Suprapubic skin (tissue), 4 donors: ENCODE data around the gene CEP44. TPM values are rescaled to one million over a fixed set of nuclear protein-coding genes. Genes with fewer than 3 reads are reported as not detected.
"Not testable (repeated sequence)": the region's sequence is repeated elsewhere in the genome, so short reads cannot be mapped to it uniquely, and the experiment has no call there.

Experiments used
- DNase-seq, 2 donors: peaks; one replicate each; pipeline ENCODE4 v3.0.0-alpha.2; 2019; ENCODE audit warnings: low spot score in 2 of 2
- H3K27ac ChIP-seq: fragments of 200-600 bp; sonication (generic); one replicate; pipeline ENCODE4 v1.5.1; 2019
- H3K27me3 ChIP-seq: fragments of 200-600 bp; sonication (generic); one replicate; pipeline ENCODE4 v1.5.1; 2019
- H3K36me3 ChIP-seq: fragments of 200-600 bp; sonication (generic); one replicate; pipeline ENCODE4 v1.5.1; 2019
- H3K4me1 ChIP-seq: fragments of 200-600 bp; sonication (generic); one replicate; pipeline ENCODE4 v1.5.1; 2019
- H3K4me3 ChIP-seq: fragments of 200-600 bp; sonication (generic); one replicate; pipeline ENCODE4 v1.5.1; 2019; ENCODE audit warnings: mild to moderate bottlenecking
- H3K9me3 ChIP-seq: fragments of 200-600 bp; sonication (generic); one replicate; pipeline ENCODE4 v1.5.1; 2019
- CTCF ChIP-seq, 2 donors: fragments of 200-600 bp in 1 of 2; fragments of 450-650 bp in 1 of 2; sonication (generic) in 1 of 2; IDR thresholded peaks; one replicate each; pipeline ENCODE4 v1.5.1; 2016 to 2019; ENCODE audit warnings: antibody characterized with exemption in 2 of 2, mild to moderate bottlenecking in 1 of 2, moderate library complexity in 1 of 2
- EP300 ChIP-seq: sonication (generic); formaldehyde crosslinking; IDR thresholded peaks from one replicate; pipeline ENCODE4 v1.6.1; 2017; ENCODE audit warnings: antibody characterized with exemption
- POLR2A ChIP-seq, 2 donors: fragments of 450-650 bp; IDR thresholded peaks; one replicate each; pipeline ENCODE4 v1.6.1; 2017; ENCODE audit warnings: antibody characterized with exemption in 2 of 2, mild to moderate bottlenecking in 2 of 2, moderate library complexity in 2 of 2
- POLR2AphosphoS5 ChIP-seq, 3 donors: sonication (generic); formaldehyde crosslinking; IDR thresholded peaks; one replicate each; pipeline ENCODE4 v1.6.1; 2017; ENCODE audit warnings: antibody characterized with exemption in 3 of 3
- WGBS: methylation state at CpG from one replicate; pipeline ENCODE4 v1.1.5; 2018; 5-methylcytosine and 5-hydroxymethylcytosine counted together
- total RNA-seq, 4 donors: library from RNA; depleted of rRNA; stranded (reverse); fragments of >200 nt; gene quantifications; one replicate each; pipeline ENCODE4 v1.1.0, GENCODE V29; 2016

CEP44 gene
- total RNA-seq, 4 donors from 2014 or later: 9.5 to 23.0 (median 11.3) TPM

GRCh38 chr4:174375422-174375821, 91.7 kb downstream of the CEP44 start:
- Histone ChIP-seq H3K4me1 (no peaks in the 10 kb centered on the region), H3K4me3 (no peak overlapping the region), H3K9me3 (no peaks in the 10 kb centered on the region), H3K27ac (no peak overlapping the region), H3K36me3 (no peaks in the 10 kb centered on the region), H3K27me3 (no peaks in the 10 kb centered on the region)
- WGBS: 72% methylated on average over 8 of the region's 8 CpGs
- TF ChIP-seq EP300: no peak
- no peak for DNase-seq

- no peaks in the 10 kb centered on the region for H3K9me3 ChIP-seq
- no peaks in the 10 kb centered on the region for H3K27me3 ChIP-seq
- no peak for DNase-seq
- H3K4me1 ChIP-seq: no peaks in the 10 kb centered on the region
- WGBS: 83% methylated on average over 2 of the region's 2 CpGs
- no peaks in the 10 kb centered on the region for H3K36me3 ChIP-seq
- H3K27ac ChIP-seq: no peak overlapping the region
- no peak overlapping the region for H3K4me3 ChIP-seq
- TF ChIP-seq POLR2A (IDR thresholded peaks at IDR 0.05): no peak
- no peak for TF ChIP-seq CTCF (IDR thresholded peaks at IDR 0.05)
- no peak for TF ChIP-seq EP300
- TF ChIP-seq POLR2AphosphoS5 (IDR thresholded peaks at IDR 0.05): no peak
Measured at GRCh38 chr4:174377613-174378012, 93.9 kb downstream of the CEP44 start.

GRCh38 chr4:174378951-174379350, 95.2 kb downstream of the CEP44 start:
- Histone ChIP-seq H3K9me3 (no peaks in the 10 kb centered on the region), H3K27me3 (no peaks in the 10 kb centered on the region), H3K4me1 (no peaks in the 10 kb centered on the region), H3K36me3 (no peaks in the 10 kb centered on the region), H3K4me3 (no peak overlapping the region), H3K27ac (no peak overlapping the region)
- no peak for DNase-seq
- no peak for TF ChIP-seq POLR2AphosphoS5 (IDR thresholded peaks at IDR 0.05)
- TF ChIP-seq EP300: no peak
- no peak for TF ChIP-seq CTCF (IDR thresholded peaks at IDR 0.05)
- no peak for TF ChIP-seq POLR2A (IDR thresholded peaks at IDR 0.05)
- WGBS: 98% methylated on average over 2 of the region's 2 CpGs

- 60% methylated on average over 4 of the region's 4 CpGs for WGBS
- H3K27ac ChIP-seq: not testable (repeated sequence)
Measured at GRCh38 chr4:174380206-174380605, 96.5 kb downstream of the CEP44 start.

GRCh38 chr4:174380699-174381439, 97.2 kb downstream of the CEP44 start:
- no peaks in the 10 kb centered on the region for H3K36me3 ChIP-seq
- H3K27ac ChIP-seq: no peak overlapping the region
- no peaks in the 10 kb centered on the region for H3K9me3 ChIP-seq
- no peaks in the 10 kb centered on the region for H3K4me1 ChIP-seq
- 92% methylated on average over 9 of the region's 9 CpGs for WGBS
- DNase-seq: no peak
- TF ChIP-seq EP300: no peak
- no peak for TF ChIP-seq POLR2A (IDR thresholded peaks at IDR 0.05)
- no peak for TF ChIP-seq POLR2AphosphoS5 (IDR thresholded peaks at IDR 0.05)
- TF ChIP-seq CTCF (IDR thresholded peaks at IDR 0.05): no peak
- no peak overlapping the region for H3K4me3 ChIP-seq
- H3K27me3 ChIP-seq: no peaks in the 10 kb centered on the region

More at GRCh38 chr4:174380206-174380605, 96.5 kb downstream of the CEP44 start:
- not testable (repeated sequence) for H3K36me3 ChIP-seq, H3K4me3 ChIP-seq, H3K27me3 ChIP-seq, H3K9me3 ChIP-seq, DNase-seq, H3K4me1 ChIP-seq

GRCh38 chr4:174381440-174381800, 97.7 kb downstream of the CEP44 start:
- DNase-seq: no peak
- H3K4me3 ChIP-seq: no peak overlapping the region

More at GRCh38 chr4:174381440-174381800, 97.7 kb downstream of the CEP44 start:
- TF ChIP-seq POLR2A (IDR thresholded peaks at IDR 0.05): no peak
- TF ChIP-seq EP300: no peak
- no peak for TF ChIP-seq POLR2AphosphoS5 (IDR thresholded peaks at IDR 0.05)
- no peak for TF ChIP-seq CTCF (IDR thresholded peaks at IDR 0.05)
- Histone ChIP-seq H3K36me3 (no peaks in the 10 kb centered on the region), H3K4me1 (no peaks in the 10 kb centered on the region), H3K27me3 (no peaks in the 10 kb centered on the region), H3K27ac (no peak overlapping the region), H3K9me3 (no peaks in the 10 kb centered on the region)
- 39% methylated on average over 1 of the region's 1 CpG for WGBS

Other genes starting within 250 kb of the CEP44 start
- 10 to 100 TPM; 28.6 to 40.8 (median 38.6) TPM for gene FBXO8, start 244 bp upstream of the CEP44 start, total RNA-seq
- 100 to 1,000 TPM in 3 of 4 donors, 10 to 100 TPM in 1; 69.0 to 143 (median 108) TPM for gene HPGD, start 238.6 kb downstream of the CEP44 start, total RNA-seq